Iris pigment epithelial cell (primary cell): ENCODE results near the gene ATG9B.
"Not testable (repeated sequence)": the region's sequence is repeated elsewhere in the genome, so short reads cannot be mapped to it uniquely, and the experiment has no call there.

Experiments
- DNase-seq: peaks from one replicate; pipeline ENCODE4 v3.0.0-alpha.2; 2011; ENCODE audit warnings: low read depth

Gene ATG9B

DNA sequence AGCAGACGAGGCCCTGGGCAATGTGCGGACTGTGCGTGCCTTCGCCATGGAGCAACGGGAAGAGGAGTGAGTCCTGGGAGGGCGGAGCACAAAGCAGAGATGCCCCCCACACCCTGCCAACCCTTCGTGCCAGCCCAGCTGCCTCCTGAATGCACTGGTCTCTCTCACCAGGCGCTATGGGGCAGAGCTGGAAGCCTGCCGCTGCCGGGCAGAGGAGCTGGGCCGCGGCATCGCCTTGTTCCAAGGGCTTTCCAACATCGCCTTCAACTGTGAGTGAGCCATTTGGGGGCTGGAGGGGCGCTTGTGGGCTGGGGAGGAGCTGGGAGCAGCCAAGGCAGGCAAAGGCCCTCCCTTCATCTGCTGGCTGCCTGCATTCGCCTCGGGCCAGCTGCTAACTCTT is 11.6 kb upstream of the ATG9B start:
- DNase-seq: no peak

DNA sequence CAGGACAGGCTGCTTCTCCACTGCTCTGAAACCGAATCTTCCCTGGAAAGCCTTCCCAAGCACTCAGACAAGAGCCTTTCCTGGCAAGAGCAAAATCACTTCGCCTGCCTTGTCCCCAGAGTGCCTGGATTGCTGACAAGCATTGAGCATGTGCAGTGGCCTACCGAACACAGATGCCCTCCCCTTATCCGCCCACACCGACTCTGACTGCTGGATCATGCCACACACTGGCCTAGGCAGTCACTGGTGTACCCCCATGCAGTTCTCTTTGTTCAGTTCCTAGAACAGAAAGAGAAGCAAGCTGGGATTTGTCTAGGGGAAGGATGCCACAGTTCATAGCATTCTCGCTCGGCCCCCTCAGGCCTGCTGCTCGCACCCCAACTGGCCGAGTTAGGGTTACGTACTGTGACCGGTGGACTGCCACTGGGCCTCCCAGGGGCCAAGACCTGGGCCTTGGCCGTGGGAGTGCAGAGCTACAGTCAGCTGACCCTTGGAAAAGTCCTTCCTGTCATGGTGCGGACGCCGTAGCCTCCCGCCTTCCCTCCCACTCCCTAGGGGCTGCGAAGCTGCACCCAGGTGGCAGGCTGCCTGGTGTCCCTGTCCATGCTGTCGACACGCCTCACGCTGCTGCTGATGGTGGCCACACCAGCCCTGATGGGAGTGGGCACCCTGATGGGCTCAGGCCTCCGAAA is 10.9 kb upstream of the ATG9B start:
- DNase-seq: no peak

DNA sequence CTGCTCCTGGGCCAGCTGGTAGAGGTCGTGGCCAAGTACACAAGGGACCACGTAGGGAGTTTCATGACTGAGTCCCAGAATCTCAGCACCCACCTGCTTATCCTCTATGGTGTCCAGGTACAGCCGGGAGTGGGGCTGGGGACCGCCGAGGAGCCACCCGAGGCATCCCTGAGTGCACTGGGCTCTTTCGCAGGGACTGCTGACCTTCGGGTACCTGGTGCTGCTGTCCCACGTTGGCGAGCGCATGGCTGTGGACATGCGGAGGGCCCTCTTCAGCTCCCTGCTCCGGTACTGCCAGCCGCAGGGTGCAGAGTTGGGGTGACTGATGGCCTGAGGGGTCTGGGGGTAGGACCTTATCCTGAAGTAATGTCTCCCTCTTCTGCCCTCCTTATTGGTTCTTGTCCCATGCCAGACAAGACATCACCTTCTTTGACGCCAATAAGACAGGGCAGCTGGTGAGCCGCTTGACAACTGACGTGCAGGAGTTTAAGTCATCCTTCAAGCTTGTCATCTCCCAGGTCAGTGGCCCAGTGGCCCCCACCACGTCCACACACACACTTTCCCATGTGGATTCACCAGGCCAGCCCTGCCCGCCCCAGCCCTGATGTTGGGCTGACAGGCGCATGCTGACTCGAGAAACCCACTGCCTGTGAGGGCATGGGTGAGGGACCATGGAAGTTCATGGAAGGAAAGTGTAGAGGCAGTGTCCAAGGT is 10.2 kb upstream of the ATG9B start:
- DNase-seq: no peak

DNA sequence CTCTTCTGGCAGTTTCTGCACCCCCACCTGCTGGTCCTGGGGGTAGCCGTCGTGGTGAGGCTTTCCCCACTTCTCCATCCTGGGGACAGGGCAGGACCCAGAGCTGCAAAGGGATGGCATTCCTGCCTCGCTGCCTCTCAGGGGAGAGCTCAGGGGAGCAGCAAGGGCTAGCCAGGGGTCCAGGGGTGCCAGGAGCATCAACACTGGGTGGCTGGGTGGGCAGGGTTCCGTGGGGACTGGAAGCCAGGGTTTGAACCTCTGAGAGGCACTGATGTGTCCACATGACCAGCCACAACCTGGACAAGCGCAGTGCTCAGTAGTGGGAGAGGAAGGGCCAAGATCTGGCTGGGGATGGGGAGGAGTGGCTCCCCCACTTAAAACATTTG is 9.6 kb upstream of the ATG9B start:
- no peak for DNase-seq

DNA sequence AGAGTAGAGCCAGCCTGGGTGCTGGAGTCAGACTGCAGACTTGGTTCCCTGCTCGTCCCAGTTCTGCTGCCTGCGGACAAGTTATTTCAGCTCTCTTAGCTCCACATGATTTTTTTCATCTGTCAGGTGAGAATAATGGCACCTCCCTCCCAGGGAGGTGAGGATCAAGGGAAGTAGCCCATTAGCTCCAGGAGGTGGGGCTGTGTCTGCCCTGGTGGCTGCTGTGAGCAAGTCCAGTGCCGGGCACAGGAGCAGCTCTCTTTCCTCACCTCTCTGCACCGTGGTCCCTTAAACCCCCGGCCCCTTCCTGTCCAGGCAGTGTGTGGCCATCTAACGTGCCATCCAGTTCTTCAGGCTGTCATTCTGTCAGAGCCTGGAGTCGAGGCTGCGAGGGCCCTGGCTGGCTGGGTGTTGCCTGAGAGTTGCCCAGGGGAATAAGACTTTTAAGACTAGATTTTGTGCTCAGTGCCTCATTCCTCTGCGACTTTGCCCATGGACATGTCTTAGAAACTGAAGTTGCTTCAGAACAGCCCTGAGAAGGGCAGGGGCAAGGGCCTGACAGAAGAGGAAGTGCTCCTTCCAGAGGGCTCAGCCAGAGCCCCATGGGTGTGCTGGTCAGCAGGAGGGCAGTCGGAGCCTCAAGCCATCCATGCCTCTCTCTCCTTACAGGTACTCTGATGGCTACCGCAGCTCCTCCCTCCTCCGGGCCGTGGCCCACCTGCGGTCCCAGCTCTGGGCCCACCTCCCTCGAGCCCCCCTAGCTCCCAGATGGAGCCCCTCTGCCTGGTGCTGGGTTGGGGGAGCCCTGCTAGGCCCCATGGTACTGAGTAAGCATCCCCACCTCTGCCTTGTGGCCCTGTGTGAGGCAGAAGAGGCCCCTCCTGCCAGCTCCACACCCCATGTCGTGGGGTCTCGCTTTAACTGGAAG is 8.9 kb upstream of the ATG9B start:
- DNase-seq: no peak

DNA sequence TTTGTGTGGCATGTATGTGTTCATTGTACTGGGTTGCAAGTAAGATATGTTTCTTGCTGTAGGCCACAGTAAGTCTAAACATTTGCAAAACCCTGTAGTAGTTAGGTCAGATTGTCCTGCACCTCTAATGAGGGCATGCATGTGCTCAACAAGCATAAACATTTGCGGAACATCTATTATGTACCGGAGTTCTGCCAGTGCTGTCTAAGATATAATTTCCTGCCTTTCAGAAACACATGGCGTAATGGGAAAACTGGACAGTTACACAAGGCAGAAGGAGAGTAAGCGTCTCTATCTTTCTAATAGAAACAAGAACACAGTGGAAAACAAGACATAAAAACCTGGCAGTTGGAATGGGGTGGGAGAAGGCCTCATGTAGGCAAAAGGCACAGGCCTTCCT is 6.7 kb upstream of the ATG9B start:
- DNase-seq: no peak

DNA sequence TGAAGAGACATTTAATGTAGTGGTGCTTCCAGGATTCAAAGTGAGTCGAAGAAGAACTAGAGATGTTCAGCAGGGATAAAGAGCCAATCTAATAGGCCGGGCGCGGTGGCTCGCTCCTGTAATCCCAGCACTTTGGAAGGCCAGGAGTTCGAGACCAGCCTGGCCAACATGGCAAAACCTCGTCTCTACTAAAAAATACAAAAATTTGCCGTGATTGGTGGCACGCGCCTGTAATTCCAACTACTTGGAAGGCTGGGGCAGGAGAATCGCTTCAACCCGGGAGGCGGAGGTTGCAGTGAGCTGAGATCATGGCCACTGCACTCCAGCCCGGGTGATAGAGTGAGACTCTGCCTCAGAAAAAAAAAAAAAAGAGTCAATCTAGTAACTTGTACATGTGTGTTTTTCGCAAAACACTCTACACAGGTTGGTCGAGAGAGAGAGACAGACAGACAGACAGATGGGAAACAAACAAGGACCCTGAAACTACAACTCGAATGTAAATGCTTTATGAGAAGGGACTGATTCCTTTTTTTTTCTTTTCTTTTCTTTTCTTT is 4.7 kb upstream of the ATG9B start:
- DNase-seq: no peak

DNA sequence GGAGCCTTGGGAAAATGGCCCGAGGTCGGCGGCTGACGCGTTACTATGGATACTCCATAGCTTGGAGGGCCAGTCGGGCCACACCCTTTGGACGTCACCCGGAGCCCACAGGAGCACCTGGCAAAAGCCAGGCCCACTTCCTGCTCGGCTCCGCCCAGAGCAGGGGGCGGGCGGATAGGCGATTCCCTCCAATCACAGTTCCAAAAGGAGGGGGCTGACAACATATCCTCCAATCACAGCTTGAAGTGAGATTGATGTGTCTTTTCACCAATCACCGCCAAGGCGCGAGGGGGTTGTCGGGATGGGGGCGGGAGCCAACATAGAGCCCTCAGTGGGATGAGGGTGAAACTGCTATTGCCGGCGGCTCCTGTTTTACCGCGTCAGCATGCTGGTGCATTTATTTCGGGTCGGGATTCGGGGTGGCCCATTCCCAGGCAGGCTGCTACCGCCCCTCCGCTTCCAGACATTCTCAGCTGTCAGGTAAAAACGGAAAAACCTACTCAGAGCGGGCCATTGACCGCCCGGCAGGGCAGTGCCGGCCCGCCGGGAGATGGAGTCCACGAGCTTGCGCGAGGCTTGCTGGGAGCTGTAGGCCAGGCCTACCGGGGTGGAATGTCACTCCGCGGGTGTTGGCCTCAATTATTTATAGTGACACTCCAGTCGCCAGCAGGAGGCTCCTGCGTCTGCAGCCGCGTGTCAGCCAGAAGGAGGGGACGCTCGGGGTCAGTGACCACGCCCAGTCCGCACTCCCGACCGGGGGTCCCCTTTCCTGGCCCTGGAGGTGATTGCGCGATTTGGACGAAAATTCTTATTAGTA is 4.0 kb upstream of the ATG9B start, which contains the start of gene ABCB8:
TSS of gene ABCB8 (plus strand) at position 320 of the 817 bp plus-strand sequence. CDS start at position 386, 66 bp downstream.
- DNase-seq: peak; percentile 99

DNA sequence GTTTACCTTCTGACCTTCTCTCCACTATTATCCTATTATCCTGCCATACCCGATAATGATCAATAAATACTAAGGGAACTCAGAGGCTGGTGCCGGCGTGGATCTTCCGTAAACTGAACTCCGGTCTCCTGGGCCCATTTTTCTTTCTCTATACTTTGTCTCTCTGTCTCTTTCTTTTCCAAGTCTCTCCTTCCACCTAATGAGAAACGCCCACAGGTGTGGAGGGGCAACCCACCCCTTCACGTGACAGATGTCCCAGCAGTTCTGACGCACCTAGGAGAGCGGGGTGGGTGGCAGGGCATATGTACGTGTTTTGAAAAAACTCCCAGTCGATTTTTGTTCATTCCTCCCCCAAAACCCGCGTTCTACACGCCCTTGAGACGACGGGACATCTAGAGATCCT is 3.4 kb upstream of the ATG9B start:
- DNase-seq: not testable (repeated sequence)

DNA sequence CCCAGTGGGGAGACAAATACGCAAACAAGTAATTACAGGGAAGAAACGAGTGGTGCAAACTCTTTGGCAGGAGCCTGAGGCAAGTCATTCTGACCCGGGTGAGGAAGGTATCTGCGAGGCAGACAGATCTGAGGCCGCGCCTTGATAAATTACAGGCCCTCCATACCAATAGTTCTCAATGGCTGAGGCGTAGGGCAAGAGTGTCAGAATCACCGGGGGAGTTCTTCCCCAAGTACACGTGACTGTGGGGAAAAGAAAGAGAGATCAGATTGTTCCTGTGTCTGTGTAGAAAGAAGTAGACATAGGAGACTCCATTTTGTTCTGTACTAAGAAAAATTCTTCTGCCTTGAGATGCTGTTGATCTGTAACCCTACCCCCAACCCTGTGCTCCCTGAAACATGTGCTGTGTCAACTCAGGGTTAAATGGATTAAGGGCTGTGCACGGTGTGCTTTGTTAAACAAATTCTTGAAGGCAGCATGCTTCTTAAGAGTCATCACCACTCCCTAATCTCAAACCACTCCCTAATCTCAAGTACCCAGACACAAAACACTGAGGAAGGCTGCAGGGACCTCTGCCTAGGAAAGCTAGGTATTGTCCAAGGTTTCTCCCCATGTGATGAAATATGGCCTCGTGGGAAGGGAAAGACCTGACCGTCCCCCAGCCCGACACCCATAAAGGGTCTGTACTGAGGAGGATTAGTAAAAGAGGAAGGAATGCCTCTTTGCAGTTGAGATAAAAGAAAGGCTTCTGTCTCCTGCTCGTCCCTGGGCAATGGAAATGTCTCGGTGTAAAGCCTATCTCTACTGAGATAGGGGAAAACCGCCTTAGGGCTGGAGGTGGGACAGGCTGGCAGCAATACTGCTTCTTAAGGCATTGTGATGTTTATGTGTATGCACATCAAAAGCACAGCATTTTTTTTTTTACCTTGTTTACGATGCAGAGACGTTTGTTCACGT is 2.8 kb upstream of the ATG9B start:
- DNase-seq: not testable (repeated sequence)

DNA sequence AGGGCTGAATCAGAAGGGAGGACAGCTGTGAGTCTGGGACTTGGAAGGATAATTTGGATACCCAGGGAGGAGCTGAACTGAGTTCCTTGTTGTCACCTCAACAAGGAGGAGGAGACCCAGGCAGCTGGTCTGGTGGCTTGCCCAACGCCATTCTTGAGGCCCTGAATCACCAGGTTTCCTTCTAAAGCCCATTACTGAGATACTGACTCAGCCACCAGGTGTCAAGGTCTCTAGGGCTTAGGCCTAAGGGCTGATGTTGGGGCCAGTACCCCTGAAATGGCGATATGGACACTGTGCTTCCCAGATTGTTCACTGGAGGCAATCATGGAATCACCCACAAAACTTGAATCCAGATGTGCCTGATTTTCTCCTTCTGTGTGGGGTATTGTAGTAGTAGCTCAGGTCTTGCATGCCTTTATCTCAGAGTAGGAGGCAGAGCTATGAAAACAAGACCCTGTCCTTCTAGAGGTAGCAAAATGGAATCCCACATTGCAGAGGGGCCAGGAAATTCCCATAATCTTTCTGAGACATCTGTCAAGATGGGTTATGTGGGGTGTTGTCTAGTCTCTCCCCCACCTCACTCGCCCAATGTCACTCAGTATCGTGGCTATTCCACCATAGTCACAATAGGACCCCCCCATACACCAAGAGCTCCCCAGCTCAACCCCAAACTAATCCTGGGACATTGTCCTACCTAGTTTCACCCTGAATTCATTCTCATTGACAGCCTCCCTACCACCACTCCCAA is 1.8 kb upstream of the ATG9B start:
- DNase-seq: peak; percentile 40

DNA sequence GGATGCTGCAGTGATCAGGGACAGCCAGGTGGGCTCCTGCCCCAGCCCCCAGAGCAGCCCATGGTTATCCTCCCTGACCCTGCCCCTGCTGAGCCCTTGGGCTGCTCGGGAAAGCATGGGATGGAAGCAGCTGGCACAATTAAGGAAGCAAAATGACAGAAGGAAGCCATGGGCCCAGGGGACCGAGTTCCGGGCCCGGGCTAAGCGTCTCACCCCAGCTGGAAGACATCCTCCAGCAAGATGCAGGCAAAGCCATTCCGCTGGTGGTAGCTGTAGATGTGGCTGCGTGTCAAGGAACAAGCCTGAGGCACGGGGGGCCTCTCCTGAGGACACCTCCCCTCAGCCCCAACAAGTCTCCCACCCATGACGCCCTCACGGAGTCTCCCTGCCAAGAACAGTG is 1.1 kb downstream of the ATG9B start:
- no peak for DNase-seq

DNA sequence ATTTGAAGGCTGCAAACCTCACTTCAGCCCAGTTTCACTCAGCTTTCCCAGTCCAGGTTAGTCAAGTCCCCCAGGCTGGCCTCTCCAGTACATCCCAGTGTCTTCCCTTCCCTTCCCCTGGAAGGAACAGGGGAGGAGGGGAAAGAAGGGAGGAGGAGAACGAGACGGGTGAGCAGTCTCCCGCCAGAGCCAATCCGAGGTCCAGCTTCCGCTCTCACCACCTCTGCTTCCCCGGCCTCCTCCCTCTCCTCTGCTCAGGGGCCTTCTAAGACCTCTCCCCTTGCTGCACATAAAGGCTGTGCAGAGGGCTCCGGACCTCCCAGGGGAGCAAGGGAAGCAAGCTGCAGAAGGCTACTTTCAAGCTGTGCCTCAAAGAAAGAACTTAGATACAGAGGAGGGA is 4.1 kb downstream of the ATG9B start:
- no peak for DNase-seq

DNA sequence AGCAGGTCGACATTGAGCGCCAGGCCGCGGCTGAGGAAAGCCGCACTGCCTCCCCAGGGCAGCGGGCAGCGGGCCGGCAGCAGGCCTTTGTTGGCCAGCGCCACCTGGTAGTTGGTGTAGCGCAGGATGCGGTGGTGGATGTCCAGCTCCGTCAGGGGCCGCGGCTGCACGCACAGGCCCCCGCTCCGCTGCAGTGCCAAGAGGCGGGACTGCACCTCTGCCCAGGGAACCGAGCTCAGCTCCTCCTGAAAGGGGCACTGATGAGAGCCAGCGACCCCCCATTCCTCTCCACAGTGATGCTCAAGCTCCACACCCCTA is 5.2 kb downstream of the ATG9B start:
- DNase-seq: no peak

DNA sequence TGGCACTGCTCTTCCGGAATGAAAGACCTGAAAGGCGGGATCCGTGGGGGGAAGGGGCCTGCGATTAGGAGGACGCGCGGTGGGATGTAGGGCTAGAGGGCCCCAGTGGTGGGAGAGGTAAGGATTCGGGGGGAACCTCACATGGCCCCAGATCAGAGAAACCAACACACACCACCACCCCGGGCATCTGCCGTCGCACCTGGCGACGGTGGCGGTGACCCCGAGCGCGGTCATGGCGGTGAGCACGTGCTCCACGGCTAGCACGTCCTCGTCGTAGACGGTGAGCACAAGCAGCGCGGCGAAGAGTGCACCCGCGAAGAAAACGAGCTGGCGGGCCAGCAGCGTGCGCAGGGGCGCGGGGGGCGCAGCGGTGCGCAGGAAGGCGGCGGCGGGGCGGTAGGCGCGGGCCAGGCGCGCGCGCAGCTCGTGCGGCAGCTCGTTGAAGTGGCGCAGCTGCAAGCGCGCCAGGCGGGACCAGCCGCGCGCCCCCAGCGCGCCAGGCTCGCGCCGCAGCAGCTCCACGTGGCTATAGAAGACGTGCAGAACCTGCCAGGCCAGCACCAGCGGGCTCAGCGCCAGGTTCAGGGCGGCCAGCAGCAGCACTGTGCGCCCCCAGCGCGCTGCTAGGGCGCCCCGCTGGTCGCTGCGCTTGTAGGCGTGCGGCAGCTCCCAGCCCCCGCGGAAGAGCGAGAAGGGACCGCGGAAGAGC is 5.7 kb downstream of the ATG9B start:
- DNase-seq: peak; percentile 23

DNA sequence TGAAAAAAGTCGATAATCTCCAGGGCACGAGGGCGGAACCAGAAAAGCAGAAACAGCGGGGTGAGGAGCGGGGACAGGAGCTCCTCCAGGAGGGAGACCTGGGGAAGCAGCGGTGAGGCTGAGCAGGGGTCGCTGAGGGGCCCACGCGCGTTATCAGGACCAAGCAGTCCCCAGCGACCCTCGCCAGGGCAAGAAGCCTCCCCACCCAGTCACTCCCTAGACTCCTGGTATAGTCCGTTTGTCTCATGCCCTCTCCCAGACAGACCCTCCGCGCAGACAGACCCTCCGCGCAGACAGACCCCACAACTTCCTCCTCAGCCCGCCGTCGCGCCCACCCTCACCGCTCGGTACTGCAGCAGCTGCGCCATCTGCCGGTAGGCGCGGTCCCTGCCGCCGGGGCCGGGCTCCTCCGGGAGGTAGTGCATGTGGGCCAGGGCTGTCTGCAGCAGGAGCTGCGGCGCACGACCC is 6.3 kb downstream of the ATG9B start:
- peak; percentile 42 for DNase-seq

DNA sequence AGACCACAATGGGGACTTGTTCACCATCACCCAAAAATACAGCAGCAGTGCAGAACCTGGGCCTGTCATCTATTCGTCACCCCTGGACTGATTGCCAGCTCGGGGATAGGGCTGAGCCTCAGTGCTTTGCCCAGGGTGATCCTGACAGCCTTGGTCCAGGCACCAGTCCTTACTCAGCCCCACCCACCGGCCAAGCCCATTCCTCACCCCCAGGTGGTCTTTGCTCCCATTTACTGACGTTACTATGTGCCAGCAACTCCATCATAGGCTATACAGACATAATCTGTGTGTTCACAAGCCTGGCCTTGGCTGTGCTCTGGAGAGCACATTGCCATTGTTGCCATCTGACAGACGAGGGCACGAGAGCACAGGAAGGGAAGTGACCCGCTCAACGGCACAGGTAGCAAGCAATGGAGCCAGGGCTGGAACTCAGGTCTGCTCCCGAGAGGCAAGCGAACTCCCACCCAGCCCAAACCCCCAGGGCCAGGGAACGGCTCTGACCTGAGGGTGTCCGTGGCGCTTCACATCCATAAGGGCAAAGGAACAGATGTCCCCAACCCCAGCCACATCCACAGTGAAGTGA is 6.8 kb downstream of the ATG9B start:
- no peak for DNase-seq

DNA sequence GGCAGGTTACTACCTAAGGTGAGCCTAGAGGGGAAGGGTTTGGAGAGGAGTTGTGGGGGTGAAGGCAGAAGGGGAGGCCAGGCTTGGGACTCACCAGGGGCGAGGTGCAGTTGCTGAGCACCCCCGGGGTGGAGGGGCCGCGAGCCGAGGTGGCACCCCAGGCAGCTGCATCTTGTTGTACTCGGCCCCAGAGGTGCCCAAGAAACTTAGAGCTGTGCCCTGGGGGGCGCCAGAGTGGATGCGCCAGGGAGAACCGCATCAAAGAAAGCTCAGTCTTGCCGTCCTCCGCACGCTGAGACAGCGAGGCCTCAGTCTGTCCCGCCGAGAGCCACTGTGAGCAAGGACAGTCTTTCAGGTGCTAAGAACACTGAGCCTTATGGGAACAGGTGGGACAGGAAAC is 7.4 kb downstream of the ATG9B start:
- no peak for DNase-seq

DNA sequence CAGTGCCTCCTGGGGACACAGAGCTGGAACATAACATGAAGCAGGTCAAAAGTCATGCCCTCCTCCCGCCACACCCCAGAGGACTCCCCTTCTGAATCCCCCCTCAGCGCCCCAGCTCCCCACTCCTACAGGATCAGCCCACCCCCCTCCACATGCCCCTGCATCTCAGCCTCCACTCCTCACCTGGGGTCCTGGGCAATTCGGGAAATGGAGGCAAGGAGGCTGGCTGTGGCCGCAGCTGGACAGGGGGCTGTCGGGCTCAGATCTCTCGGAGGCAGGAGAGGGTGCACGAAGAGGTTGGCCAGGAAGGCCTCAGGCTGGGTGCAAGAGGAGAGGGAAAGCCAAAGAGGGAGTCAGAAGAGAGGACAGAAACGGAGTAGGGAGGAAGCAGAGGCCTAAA is 7.8 kb downstream of the ATG9B start:
- DNase-seq: no peak
